ENCODE results near the gene OR2B6.

GRCh38 chr6:28003059-28003458, 46.0 kb downstream of the OR2B6 start:
- TF ChIP-seq, protein P1, sequence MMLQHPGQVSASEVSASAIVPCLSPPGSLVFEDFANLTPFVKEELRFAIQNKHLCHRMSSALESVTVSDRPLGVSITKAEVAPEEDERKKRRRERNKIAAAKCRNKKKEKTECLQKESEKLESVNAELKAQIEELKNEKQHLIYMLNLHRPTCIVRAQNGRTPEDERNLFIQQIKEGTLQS (CRISPR knock-in tag; conservative IDR thresholded peaks at IDR 0.05), result no peak
- TF ChIP-seq, protein P2, sequence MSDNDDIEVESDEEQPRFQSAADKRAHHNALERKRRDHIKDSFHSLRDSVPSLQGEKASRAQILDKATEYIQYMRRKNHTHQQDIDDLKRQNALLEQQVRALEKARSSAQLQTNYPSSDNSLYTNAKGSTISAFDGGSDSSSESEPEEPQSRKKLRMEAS (CRISPR knock-in tag; IDR thresholded peaks at IDR 0.05), result no peak
- TF ChIP-seq NR1H2 (CRISPR knock-in tag; IDR thresholded peaks at IDR 0.05), result no peak
- no peak for TF ChIP-seq SP1 (CRISPR knock-in tag; conservative IDR thresholded peaks at IDR 0.05)
- TF ChIP-seq CREM (CRISPR knock-in tag; IDR thresholded peaks at IDR 0.05), result no peak
- no peak for TF ChIP-seq CTCF (IDR thresholded peaks at IDR 0.05)
- no peak for TF ChIP-seq ZNF317 (CRISPR knock-in tag; IDR thresholded peaks at IDR 0.05; ENCODE audit: borderline replicate concordance, low read depth)
- no peak for TF ChIP-seq NFYB (CRISPR knock-in tag; conservative IDR thresholded peaks at IDR 0.05; ENCODE audit: low read depth)
- no peak for TF ChIP-seq ZBTB21 (CRISPR knock-in tag; IDR thresholded peaks at IDR 0.05; ENCODE audit: borderline replicate concordance)
- TF ChIP-seq ZNF138 (CRISPR knock-in tag; conservative IDR thresholded peaks at IDR 0.05), result no peak
- TF ChIP-seq ESRRA (CRISPR knock-in tag; IDR thresholded peaks at IDR 0.05; ENCODE audit: borderline replicate concordance), result no peak
- no peak for TF ChIP-seq FOXP1 (CRISPR knock-in tag; IDR thresholded peaks at IDR 0.05; ENCODE audit: borderline replicate concordance)
- TF ChIP-seq JUN (CRISPR knock-in tag; IDR thresholded peaks at IDR 0.05), result no peak
- TF ChIP-seq ZNF121 (CRISPR knock-in tag; IDR thresholded peaks at IDR 0.05), result no peak
